Chondrocyte (in vitro differentiated cells): ENCODE data around the gene ODC1. TPM values are rescaled to one million over a fixed set of nuclear protein-coding genes. Genes with fewer than 3 reads are reported as not detected.

Experiments used
- DNase-seq: peaks from one replicate; pipeline ENCODE4 v3.0.0; 2021; ENCODE audit warnings: mixed read lengths, low spot score
- H3K27ac Mint-ChIP-seq: one replicate; pipeline ENCODE4 v1.8.0; 2021; ENCODE audit warnings: mild to moderate bottlenecking, moderate library complexity, mixed read lengths; ENCODE audit not compliant: unreplicated experiment
- H3K27me3 Mint-ChIP-seq: 2 replicates; pipeline ENCODE4 v1.8.0; 2021; ENCODE audit warnings: low read depth, mixed read lengths
- H3K36me3 Mint-ChIP-seq: 2 replicates; pipeline ENCODE4 v1.8.0; 2021; ENCODE audit warnings: low read depth, mixed read lengths
- H3K4me1 Mint-ChIP-seq: 2 replicates; pipeline ENCODE4 v1.8.0; 2021; ENCODE audit warnings: low read depth, mild to moderate bottlenecking, mixed read lengths
- H3K4me3 Mint-ChIP-seq: one replicate; pipeline ENCODE4 v1.8.0; 2021; ENCODE audit warnings: mild to moderate bottlenecking, moderate library complexity, mixed read lengths; ENCODE audit not compliant: unreplicated experiment
- H3K9me3 Mint-ChIP-seq: 2 replicates; pipeline ENCODE4 v1.8.0; 2021; ENCODE audit warnings: low read depth, mixed read lengths
- total RNA-seq: library from RNA; stranded (reverse); gene quantifications from 3 replicates; pipeline ENCODE4 v1.2.1, GENCODE V29; 2021
- TF ChIP-seq, protein P1 (sequence below): fragments of 200-600 bp; sonication (generic); IDR thresholded peaks from 2 replicates; pipeline ENCODE4 v1.5.0; 2021; ENCODE audit warnings: antibody characterized with exemption, mild to moderate bottlenecking, moderate library complexity

Gene ODC1
- total RNA-seq, 1 donor from 2014 or later, result 65.3 TPM

DNA sequence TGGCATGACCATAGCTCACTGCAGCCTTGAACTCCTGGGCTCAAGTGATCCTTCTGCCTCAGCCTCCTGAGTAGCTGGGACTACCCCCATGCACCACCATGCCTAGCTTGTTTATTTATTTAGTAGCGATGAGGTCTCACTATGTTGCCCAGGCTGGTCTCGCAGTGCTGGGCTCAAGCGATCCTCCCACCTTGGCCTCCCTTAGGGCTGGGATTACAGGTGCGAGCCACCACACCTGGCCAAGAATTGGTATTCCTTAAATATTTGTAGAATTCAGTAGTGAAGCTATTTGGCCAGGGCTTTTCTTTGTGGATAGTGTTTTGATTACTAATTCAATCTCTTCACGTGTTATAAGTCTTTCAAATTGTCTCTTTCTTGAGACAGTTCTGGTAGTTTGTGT lies 56.0 kb downstream of the ODC1 start:
- no peak for DNase-seq
- Mint-ChIP-seq H3K4me1 (peaks cover 11% of the 10 kb centered on the region), H3K9me3 (no peaks in the 10 kb centered on the region), H3K4me3 (no peak overlapping the region), H3K36me3 (no peaks in the 10 kb centered on the region), H3K27me3 (no peaks in the 10 kb centered on the region), H3K27ac (no peak overlapping the region)
- TF ChIP-seq, protein P1, sequence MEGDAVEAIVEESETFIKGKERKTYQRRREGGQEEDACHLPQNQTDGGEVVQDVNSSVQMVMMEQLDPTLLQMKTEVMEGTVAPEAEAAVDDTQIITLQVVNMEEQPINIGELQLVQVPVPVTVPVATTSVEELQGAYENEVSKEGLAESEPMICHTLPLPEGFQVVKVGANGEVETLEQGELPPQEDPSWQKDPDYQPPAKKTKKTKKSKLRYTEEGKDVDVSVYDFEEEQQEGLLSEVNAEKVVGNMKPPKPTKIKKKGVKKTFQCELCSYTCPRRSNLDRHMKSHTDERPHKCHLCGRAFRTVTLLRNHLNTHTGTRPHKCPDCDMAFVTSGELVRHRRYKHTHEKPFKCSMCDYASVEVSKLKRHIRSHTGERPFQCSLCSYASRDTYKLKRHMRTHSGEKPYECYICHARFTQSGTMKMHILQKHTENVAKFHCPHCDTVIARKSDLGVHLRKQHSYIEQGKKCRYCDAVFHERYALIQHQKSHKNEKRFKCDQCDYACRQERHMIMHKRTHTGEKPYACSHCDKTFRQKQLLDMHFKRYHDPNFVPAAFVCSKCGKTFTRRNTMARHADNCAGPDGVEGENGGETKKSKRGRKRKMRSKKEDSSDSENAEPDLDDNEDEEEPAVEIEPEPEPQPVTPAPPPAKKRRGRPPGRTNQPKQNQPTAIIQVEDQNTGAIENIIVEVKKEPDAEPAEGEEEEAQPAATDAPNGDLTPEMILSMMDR, result no peak

DNA sequence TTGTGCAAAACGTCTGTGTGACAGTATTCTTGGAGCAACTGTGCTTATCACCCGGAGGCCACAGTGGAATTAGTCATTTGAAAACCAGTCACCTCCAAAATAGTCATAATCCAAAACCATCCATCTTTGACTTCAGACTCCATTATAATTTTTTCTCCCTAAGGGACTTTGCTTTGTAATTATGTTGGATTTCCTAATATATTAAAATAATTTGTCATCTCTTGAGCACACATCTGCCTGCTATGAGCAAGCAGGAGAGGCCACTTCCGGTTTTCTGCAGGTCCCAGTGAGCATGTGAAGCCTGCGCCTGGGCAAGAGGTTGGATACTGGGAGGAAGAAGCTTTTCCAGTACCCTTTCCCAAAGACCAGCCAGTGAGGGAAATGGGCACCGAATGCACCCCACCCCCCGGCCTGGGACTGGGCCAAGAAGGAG lies 57.7 kb downstream of the ODC1 start:
- Mint-ChIP-seq H3K27ac (no peak overlapping the region), H3K9me3 (no peaks in the 10 kb centered on the region), H3K27me3 (no peaks in the 10 kb centered on the region), H3K4me1 (peaks cover 19% of the 10 kb centered on the region), H3K4me3 (no peak overlapping the region), H3K36me3 (no peaks in the 10 kb centered on the region)
- no peak for DNase-seq
- TF ChIP-seq, protein P1, result no peak

Other genes with a start within 250 kb of the ODC1 start
- 18.7 to 44.0 TPM (median 19.3 TPM) in 3 replicates for gene HPCAL1, start 145.4 kb downstream of the ODC1 start, total RNA-seq
- gene NOL10, start 241.6 kb upstream of the ODC1 start, total RNA-seq, result 19.4 to 25.1 TPM (median 22.0 TPM) in 3 replicates